HCT116 (cell line): ENCODE measurements around the gene DLG2. TPM values are rescaled to one million over a fixed set of nuclear protein-coding genes. Genes with fewer than 3 reads are reported as not detected.

ENCODE experiments used
- ATAC-seq: fragments of 200-7000 bp; cut with Tn5 transposase; 2 replicates; pipeline ENCODE4 v1.9.1; 2020; ENCODE audit warnings: mild to moderate bottlenecking, moderate library complexity
- BruUV-seq: library from RNA; stranded (reverse); fragments of 400-500 nt; replicated peaks from 2 replicates; lab custom pipeline; 2021; lab: Mats Ljungman, UMichigan
- CTCF ChIA-PET: fragments of 300-600 bp; sonication (Branson Sonifier 250); formaldehyde crosslinking; loops from one replicate; lab custom pipeline; 2021; ENCODE audit warnings: antibody characterized with exemption; lab: Charles Lee
- POLR2A ChIA-PET: fragments of 300-600, 350-600 bp; sonication (Branson Sonifier 250); formaldehyde crosslinking; loops from one replicate; lab custom pipeline; 2021; ENCODE audit warnings: antibody characterized with exemption; lab: Charles Lee
- RAD21 ChIA-PET, 2 experiments: fragments of 300-600 bp; sonication (Branson Sonifier 250); formaldehyde crosslinking; loops; one replicate each; lab custom pipeline; 2023; ENCODE audit warnings: low total read pairs in 2 of 2; ENCODE audit not compliant: uncharacterized antibody in 2 of 2, unreplicated experiment in 2 of 2, low non-redundant PET in 1 of 2; lab: Charles Lee
- DNase-seq: peaks from one replicate; pipeline ENCODE4 v3.0.0-alpha.2; 2010; ENCODE audit warnings: low read depth, low spot score
- H2AFZ ChIP-seq: fragments of 200-600 bp; shearing (Covaris generic), sonication (generic); 2 replicates; pipeline ENCODE4 v1.6.1; 2017; ENCODE audit warnings: low read depth, mixed run types, mixed read lengths, antibody characterized with exemption, low read length; ENCODE audit not compliant: poor library complexity, severe bottlenecking
- H3K27ac ChIP-seq: 2 replicates; pipeline ENCODE4 v1.5.1; 2012; ENCODE audit warnings: low read depth, low read length
- H3K27me3 ChIP-seq: fragments of 200-600 bp; sonication (generic); 2 replicates; pipeline ENCODE4 v1.6.1; 2016; ENCODE audit warnings: mixed run types, low read length, mixed read lengths; ENCODE audit not compliant: insufficient read depth
- H3K36me3 ChIP-seq, 2 experiments: fragments of 200-500 bp in 1 of 2; fragments of 200-600 bp in 1 of 2; sonication (Bioruptor generic) in 1 of 2; sonication (generic) in 1 of 2; 2 replicates each; pipeline versions ENCODE4 v1.5.1 to v1.6.1; 2014 to 2016; ENCODE audit warnings: low read length in 2 of 2, inconsistent platforms in 1 of 2, mixed read lengths in 1 of 2, mixed run types in 1 of 2; ENCODE audit not compliant: insufficient read depth in 2 of 2, control insufficient read depth in 1 of 2
- H3K4me1 ChIP-seq, 2 experiments: fragments of 200-600 bp in 1 of 2; sonication (generic) in 1 of 2; 2 replicates each; pipeline versions ENCODE4 v1.5.1 to v1.6.1; 2012 to 2017; ENCODE audit warnings: low read length in 2 of 2, inconsistent platforms in 1 of 2, mild to moderate bottlenecking in 1 of 2, mixed read lengths in 1 of 2, mixed run types in 1 of 2, moderate library complexity in 1 of 2; ENCODE audit not compliant: insufficient read depth in 2 of 2, control insufficient read depth in 1 of 2
- H3K4me2 ChIP-seq: fragments of 200-600 bp; sonication (generic); 2 replicates; pipeline ENCODE4 v1.6.1; 2017; ENCODE audit warnings: mixed run types, low read length, mixed read lengths
- H3K4me3 ChIP-seq, 2 experiments: fragments of 200-600 bp in 1 of 2; sonication (generic) in 1 of 2; replicated peaks in 1 of 2; 2 replicates each; pipeline ENCODE4 v1.5.1; 2011 to 2016; ENCODE audit warnings: low read length in 2 of 2, control low read depth in 1 of 2, low read depth in 1 of 2, mild to moderate bottlenecking in 1 of 2, mixed read lengths in 1 of 2, mixed run types in 1 of 2
- H3K79me2 ChIP-seq: fragments of 200-600 bp; sonication (generic); 2 replicates; pipeline ENCODE4 v1.6.1; 2017; ENCODE audit warnings: mild to moderate bottlenecking, mixed run types, low read length, moderate library complexity, mixed read lengths; ENCODE audit not compliant: insufficient read depth
- H3K9ac ChIP-seq: fragments of 200-600 bp; sonication (generic); 2 replicates; pipeline ENCODE4 v1.6.1; 2016; ENCODE audit warnings: low read length, mixed read lengths
- H3K9me2 ChIP-seq: fragments of 200-600 bp; sonication (generic), shearing (Covaris generic); 2 replicates; pipeline ENCODE4 v1.6.1; 2017; ENCODE audit warnings: mixed run types, mild to moderate bottlenecking, moderate library complexity; ENCODE audit not compliant: insufficient read depth
- H3K9me3 ChIP-seq, 2 experiments: fragments of 200-500 bp in 1 of 2; fragments of 200-600 bp in 1 of 2; sonication (Bioruptor generic) in 1 of 2; sonication (generic) in 1 of 2; 2 replicates each; pipeline ENCODE4 v1.6.1; 2014 to 2017; ENCODE audit warnings: low read length in 2 of 2, mixed read lengths in 2 of 2, inconsistent platforms in 1 of 2, low read depth in 1 of 2, mild to moderate bottlenecking in 1 of 2, mixed run types in 1 of 2, moderate library complexity in 1 of 2; ENCODE audit not compliant: control insufficient read depth in 1 of 2, insufficient read depth in 1 of 2
- H4K20me1 ChIP-seq: fragments of 200-600 bp; sonication (generic), shearing (Covaris generic); 2 replicates; pipeline ENCODE4 v1.6.1; 2017; ENCODE audit warnings: mixed run types, mild to moderate bottlenecking, moderate library complexity; ENCODE audit not compliant: insufficient read depth
- ATF3 ChIP-seq: IDR thresholded peaks from 2 replicates; pipeline ENCODE4 v1.6.1; 2012
- CBX3 ChIP-seq: IDR thresholded peaks from 2 replicates; pipeline ENCODE4 v1.6.1; 2012; ENCODE audit warnings: low read depth
- CEBPB ChIP-seq: IDR thresholded peaks from 2 replicates; pipeline ENCODE4 v1.6.1; 2012; ENCODE audit warnings: low read depth
- EZH2 ChIP-seq: fragments of 200-600 bp; sonication (generic); IDR thresholded peaks from 2 replicates; pipeline ENCODE4 v1.6.1; 2017; ENCODE audit warnings: antibody characterized with exemption, mixed run types
- FOSL1 ChIP-seq: IDR thresholded peaks from 2 replicates; pipeline ENCODE4 v1.6.1; 2012; ENCODE audit warnings: low read depth
- JUND ChIP-seq: IDR thresholded peaks from 2 replicates; pipeline ENCODE4 v1.6.1; 2012
- POLR2AphosphoS5 ChIP-seq: IDR thresholded peaks from 2 replicates; pipeline ENCODE4 v1.6.1; 2011; ENCODE audit warnings: mild to moderate bottlenecking, low read depth, low read length, moderate library complexity
- TCF7L2 ChIP-seq: IDR thresholded peaks from 2 replicates; pipeline ENCODE4 v1.7.0; 2011; ENCODE audit warnings: borderline replicate concordance, inconsistent platforms; ENCODE audit not compliant: insufficient read depth, insufficient read length; ENCODE audit errors: extremely low read depth
- YY1 ChIP-seq: IDR thresholded peaks from 2 replicates; pipeline ENCODE4 v1.6.1; 2011; ENCODE audit warnings: low read length, low read depth, moderate library complexity, mild to moderate bottlenecking; ENCODE audit not compliant: insufficient replicate concordance; ENCODE audit errors: extremely low read depth
- ZBTB33 ChIP-seq: IDR thresholded peaks from 2 replicates; pipeline ENCODE4 v1.6.1; 2011; ENCODE audit warnings: mild to moderate bottlenecking, low read length, moderate library complexity; ENCODE audit not compliant: insufficient replicate concordance; ENCODE audit errors: extremely low read depth
- ZFX ChIP-seq: fragments of 450-650 bp; IDR thresholded peaks from 2 replicates; pipeline ENCODE4 v1.6.1; 2017
- ZNF274 ChIP-seq: fragments of 200-500 bp; sonication (Bioruptor generic); IDR thresholded peaks from 2 replicates; pipeline ENCODE4 v1.6.1; 2014; ENCODE audit warnings: mild to moderate bottlenecking, low read depth, low read length, inconsistent platforms
- intact Hi-C: fragments of 100-400 bp; cut with micrococcal nuclease; formaldehyde crosslinking; loops from 2 replicates; pipeline ENCODE4 v1.10.0; 2022
- total RNA-seq: library from RNA; stranded (reverse); gene quantifications from one replicate; pipeline ENCODE4 v1.2.1, GENCODE V29; 2021; ENCODE audit not compliant: unreplicated experiment

The DLG2 gene
- total RNA-seq, 1 experiment from 2014 or later: 2.4 TPM

GRCh38 chr11:84036664-84037194, 1590.4 kb downstream of the DLG2 start:
- POLR2A ChIA-PET: no interaction called here
- Histone ChIP-seq H3K36me3 (no peaks in the 10 kb centered on the region), H3K9me2 (no peaks in the 10 kb centered on the region), H3K27me3 (no peaks in the 10 kb centered on the region), H3K4me2 (no peak overlapping the region), H3K4me1 (no peaks in the 10 kb centered on the region), H3K9me3 (no peaks in the 10 kb centered on the region), H4K20me1 (no peaks in the 10 kb centered on the region), H3K9ac (no peak overlapping the region), H3K79me2 (no peaks in the 10 kb centered on the region), H2AFZ (no peak overlapping the region), H3K4me3 (no peak overlapping the region), H3K27ac (no peak overlapping the region)
- no peak for TF ChIP-seq EZH2
- TF ChIP-seq JUND: no peak
- TF ChIP-seq FOSL1: no peak
- no peak for TF ChIP-seq ZBTB33
- TF ChIP-seq CEBPB: no peak
- TF ChIP-seq POLR2AphosphoS5: no peak
- no peak for TF ChIP-seq ZFX
- TF ChIP-seq YY1: no peak
- TF ChIP-seq ATF3: no peak
- TF ChIP-seq CBX3: no peak
- TF ChIP-seq TCF7L2: no peak
- TF ChIP-seq ZNF274: no peak
- no TSS peak for BruUV-seq
- intact Hi-C loops: no loop called here
- CTCF ChIA-PET: no interaction called here
- ATAC-seq (no peak), DNase-seq (no peak)
- RAD21 ChIA-PET: no interaction called here
